HG03103 (cell line): ENCODE data around the gene TCTN1.

Experiments
- ATAC-seq: cut with Tn5 transposase; IDR thresholded peaks from one replicate; pipeline ENCODE4 v1.9.1; 2021; ENCODE audit warnings: low read depth; ENCODE audit not compliant: unreplicated experiment

TCTN1 gene

DNA sequence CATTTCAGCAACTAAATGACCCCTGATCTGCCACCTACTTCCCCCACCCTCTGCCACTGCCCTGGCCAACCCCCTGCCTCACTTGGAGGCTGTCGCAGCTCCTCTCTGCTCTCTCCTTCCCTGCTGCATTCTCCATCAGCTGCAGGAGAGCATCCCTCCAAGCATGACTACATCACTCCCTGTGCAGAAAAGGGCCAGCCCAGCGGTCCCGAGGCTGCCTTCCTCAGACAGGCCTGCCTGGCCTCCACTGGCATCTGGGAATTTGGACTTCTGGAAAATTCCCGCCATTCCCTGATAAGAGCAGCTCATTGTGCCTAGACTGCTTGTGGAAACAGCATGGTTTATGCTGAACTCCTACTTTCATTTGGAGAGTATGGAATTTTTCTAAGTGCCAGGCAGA is 62.2 kb downstream of the TCTN1 start:
- no peak for ATAC-seq

- ATAC-seq = peak; percentile 72
These were observed 63.4 kb downstream of the TCTN1 start for GRCh38 chr12:110677206-110677911.

GRCh38 chr12:110677982-110678381 is 64.1 kb downstream of the TCTN1 start:
- no peak for ATAC-seq

DNA sequence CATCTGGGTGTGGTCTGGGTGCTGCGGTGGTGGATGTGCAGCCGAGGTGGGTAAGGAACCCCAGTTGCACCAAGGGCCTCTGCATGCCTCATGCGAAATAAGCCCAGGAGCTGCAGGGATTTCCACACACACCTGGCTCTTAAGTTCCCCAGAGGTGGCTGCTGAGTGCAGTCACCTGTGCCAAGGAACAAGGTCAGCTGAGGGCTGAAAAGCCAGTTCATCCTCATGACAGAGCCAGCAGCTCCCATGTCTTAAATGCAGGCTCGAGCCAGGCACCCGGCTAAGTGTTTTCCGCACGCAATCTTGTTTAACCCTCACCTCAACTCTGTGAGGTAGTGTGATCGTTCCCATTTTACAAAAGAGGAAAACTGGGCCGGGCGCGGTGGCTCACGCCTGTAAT is 65.3 kb downstream of the TCTN1 start:
- ATAC-seq = no peak

- ATAC-seq = no peak
These were observed 66.1 kb downstream of the TCTN1 start for GRCh38 chr12:110680032-110680431.

DNA sequence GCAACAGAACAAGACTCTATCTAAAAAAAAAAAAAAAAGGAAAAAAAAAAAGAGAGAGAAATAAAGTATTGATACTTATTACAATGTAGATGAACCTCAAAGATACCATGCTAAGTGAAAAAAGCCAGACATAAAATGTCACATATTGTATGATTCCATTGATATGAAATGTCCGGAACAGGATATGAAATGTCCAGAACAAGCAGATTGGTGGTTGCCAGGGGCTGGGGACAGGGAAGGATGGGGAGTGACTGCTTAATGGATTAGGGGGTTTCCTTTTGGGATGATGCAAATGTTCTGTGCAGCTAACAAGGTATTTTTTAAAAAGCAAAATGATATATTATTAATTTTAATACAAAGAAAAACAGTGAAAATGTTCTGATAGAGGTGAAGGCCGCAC is 70.0 kb downstream of the TCTN1 start:
- ATAC-seq = no peak

DNA sequence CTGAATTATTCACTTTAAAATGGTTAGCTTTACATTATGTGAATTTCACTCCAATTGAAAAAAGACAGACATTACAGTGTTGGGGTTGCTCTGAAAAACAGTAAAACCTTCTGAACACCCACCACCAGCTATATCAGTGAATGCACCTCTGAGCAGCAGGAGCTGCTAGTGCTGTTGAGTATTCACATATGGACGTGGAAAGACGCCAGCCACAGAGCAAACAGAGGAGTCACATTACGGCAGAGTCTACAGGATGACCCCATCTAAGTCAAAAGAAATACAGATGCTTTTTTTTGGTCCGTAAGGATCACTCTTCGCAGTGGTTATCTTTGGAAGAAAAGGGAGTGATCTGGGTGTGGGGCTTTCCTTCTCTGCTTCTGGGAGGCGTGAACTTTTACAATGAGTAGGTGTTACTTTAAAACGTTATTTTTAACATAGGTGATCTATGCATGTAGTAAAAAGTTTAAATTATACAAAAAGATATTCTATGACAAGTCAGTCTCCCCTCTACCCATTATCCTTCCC is 70.4 kb downstream of the TCTN1 start:
- ATAC-seq = no peak

DNA sequence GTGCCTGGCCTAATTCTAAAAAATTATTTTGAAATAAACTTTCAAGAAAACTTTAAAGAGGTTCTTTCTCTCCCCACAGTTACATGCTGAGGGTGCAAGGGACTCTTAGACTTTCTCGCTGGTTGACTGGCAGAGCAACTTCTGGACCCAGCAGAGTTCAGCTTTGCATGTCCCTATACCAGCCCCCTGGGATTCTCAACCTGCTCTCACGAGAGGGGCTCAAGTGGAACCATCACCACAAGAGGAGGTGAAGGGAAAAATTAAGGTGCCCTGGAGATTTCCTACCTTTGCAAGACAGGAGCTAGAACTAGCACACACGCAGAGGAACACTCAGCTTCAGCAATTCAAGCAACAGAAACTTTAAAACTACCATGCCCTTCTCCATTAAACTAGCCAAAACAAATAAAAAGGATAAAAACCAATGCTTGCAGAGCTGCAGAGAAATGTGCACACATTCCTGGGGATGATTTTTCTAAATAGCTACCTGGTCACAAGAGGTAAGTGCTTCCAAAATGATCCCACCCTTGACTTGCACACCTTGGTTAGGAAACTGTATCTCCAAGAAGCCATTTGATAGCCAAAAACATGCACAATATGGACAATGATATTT is 72.5 kb downstream of the TCTN1 start:
- no peak for ATAC-seq

DNA sequence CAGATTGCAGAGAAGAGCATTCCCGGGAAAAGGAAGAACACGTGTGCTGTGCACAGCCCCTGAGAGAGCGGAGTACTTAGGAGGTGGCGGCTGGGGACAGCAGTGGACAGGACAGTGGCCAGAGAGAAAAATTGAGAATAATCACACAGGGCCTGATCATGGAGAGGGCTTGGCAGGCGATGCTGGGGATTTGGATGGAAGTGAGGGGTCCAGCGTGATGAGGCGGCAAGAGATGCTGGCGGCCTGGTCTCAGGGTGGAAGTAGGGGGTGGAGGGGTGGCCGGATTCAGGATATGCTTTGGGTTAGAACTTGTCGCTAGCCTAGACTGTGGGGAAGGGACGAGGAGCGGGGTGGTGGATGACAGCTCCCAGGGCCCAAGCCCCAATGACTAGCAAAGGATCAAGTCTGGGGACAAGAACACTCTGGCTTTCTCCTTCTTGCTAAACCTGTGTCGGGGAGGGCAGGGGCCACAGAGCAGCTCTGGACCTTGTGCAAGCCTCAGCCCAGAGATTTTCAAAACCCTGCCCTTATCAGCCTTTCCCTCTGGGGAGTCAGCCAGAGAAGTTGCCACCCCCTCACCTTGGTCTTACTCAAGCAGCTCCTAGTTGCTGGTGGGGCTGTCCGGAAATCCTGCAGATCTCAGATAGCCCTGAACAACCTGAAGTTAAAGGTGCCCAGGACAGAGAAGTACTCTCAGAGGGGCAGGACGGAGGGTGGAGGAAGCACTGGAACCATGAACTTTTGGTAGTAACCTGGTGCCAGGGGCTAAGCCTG is 73.7 kb downstream of the TCTN1 start:
- no peak for ATAC-seq

DNA sequence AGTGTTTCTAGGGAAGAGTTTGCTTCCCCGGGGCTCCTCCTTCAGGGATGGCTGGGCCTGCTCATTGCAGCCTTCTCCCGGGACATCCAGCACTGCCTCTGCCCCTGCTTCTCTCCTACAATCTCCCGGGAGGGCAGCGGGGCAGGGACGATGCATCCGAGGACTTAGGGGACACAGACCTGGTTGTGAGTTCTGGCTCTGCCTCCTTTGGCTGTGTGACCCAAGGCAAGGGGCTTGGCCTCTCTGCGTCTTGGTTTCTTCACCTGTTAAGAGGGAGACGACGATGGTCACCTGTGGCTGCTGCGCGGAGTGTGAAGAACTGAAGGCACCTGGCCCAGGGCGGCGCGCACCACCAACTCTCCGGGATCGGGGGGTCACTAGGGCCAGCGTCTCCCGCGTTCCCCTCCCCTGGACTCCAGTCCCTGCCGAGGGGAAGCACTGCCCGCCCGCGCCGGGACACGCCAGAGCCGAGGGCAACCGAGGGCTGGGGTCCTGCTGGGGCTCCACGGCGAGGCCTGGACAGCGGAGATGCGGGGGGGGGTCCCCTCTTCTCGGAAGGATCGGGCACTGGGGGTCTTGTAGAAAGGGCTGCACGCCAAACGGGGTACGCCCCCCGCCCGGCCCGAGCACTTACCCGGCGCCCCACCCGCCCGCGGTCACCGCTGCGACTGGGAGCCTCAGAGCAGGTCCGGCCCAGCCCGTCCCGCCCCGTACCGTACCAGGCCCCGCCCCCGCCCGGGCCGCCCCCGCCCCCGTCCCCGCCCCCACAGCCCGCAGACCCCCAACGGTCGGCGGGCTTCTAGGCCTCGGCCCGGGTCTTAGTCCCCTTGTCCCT is 74.7 kb downstream of the TCTN1 start, which contains the start of gene HVCN1:
Gene HVCN1 (minus strand): TSS at position 670 of the 835 bp plus-strand sequence. CDS start 5,870 bp downstream, outside the sequence.
- ATAC-seq = no peak

- no peak for ATAC-seq
These were observed 75.6 kb downstream of the TCTN1 start for GRCh38 chr12:110689281-110690126.

DNA sequence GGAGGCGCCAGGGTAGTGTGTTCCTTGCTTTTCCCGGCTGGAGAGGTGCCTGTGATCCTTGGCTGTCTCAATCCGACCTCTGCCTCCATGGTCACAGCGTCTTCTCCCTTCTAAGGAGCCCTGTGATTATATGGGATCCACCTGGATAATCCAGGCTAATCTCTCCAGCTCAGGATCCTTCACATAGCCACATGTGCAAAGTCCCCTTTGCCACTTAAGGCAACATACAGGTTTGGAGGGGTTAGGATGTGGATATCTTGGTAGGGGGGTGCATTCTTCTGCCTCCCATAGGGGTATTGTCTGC is 76.2 kb downstream of the TCTN1 start:
- no peak for ATAC-seq

- ATAC-seq = no peak
These were observed 79.8 kb downstream of the TCTN1 start for GRCh38 chr12:110693731-110694130.

- no peak for ATAC-seq
These were observed 80.5 kb downstream of the TCTN1 start for GRCh38 chr12:110694330-110694901.

DNA sequence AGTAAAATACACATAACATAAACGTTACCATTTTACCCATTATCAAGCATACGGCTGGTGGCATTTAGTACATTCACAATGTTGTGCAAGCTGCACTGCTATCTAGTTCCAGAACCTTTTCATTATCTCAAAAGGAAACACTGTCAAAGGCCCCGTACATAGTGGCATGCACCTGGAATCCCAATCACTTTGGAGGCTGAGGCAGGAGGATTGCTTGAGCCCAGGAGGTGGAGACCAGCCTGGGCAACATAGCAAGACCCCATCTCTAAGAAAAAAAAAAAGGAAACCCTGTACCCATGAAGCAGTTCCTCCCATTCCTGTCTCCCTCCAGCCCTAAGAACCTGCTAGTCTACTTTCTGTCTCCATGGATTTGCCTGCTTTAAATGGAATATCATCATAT is 82.4 kb downstream of the TCTN1 start:
- ATAC-seq = no peak

GRCh38 chr12:110697236-110697635 is 83.3 kb downstream of the TCTN1 start:
- ATAC-seq = no peak

GRCh38 chr12:110698171-110698902 is 84.4 kb downstream of the TCTN1 start:
- peak; percentile 79 for ATAC-seq
